HuH-7 (cell line): ENCODE results near the gene KRIT1.

Source experiments
- DNase-seq: peaks from one replicate; pipeline ENCODE4 v3.0.0; 2011; ENCODE audit warnings: low spot score

The KRIT1 gene

DNA sequence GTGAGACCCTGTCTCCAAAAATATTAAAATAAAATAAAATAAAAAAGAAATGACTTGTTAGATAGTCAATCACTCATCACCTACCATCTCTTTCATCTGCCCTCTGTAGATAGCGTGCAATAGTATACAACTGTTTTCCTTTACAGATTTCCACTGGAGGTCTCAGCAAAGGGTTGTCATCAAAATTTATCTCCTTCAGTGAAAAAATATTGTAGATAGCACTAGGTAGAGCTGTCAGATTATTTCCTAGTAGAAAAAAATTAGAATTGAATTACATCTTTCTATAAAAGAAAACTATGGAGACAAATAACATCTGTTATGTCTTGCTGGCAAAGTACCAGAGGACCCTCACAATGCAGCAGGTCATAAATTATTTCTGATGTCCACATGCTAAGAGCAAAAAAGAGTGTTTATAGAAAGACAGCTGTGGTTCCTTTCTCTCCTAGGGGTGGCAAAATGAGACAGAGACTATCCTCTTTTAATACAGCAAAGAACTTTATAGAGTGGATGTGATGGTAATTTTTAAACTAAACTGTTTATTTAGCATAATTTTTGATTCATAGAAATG lies 95.2 kb downstream of the KRIT1 start:
- DNase-seq = no peak

DNA sequence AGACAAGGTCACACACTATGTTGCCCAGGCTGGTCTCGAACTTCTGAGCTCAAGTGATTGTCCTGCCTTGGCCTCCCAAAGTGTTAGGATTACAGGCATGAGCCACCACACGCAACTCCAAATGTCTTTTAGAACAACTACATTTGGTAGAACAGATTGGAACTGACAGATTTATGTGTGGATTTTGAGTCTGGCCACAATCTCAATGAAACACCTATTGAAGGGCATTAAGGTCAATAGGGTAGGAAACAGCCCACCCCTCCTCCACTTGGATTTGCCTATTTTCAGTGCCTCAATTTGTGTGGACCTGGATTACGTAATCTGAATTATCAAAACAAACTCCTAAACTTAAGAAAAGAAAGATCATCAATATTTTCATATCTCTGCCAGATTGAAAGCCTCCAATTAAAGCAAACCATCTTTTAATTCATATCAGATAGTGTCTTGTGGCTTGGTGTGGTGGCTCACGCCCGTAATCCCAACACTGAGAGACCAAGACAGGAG lies 95.9 kb downstream of the KRIT1 start:
- DNase-seq = no peak
